WERI-Rb-1 (cell line): ENCODE measurements around the gene OXSR1.

Source experiments
- DNase-seq: peaks from one replicate; pipeline ENCODE4 v3.0.0-alpha.2; 2020
- H3K27ac ChIP-seq: fragments of 250-450 bp; sonication (Bioruptor Pico); 2 replicates; pipeline ENCODE4 v1.5.1; 2020; ENCODE audit warnings: mild to moderate bottlenecking, moderate library complexity
- H3K27me3 ChIP-seq: fragments of 250-450 bp; sonication (Bioruptor Pico); 2 replicates; pipeline ENCODE4 v1.5.1; 2021; ENCODE audit warnings: mild to moderate bottlenecking, low read depth, moderate library complexity; ENCODE audit not compliant: insufficient read depth, severe bottlenecking
- H3K36me3 ChIP-seq: fragments of 250-450 bp; sonication (Bioruptor Pico); 2 replicates; pipeline ENCODE4 v1.5.1; 2020; ENCODE audit warnings: mild to moderate bottlenecking, moderate library complexity
- H3K4me3 ChIP-seq: 2 replicates; pipeline ENCODE4 v1.5.1; 2011; ENCODE audit warnings: low read depth, mild to moderate bottlenecking, control low read depth, low read length
- H3K9me3 ChIP-seq: fragments of 250-450 bp; sonication (Bioruptor Pico); 2 replicates; pipeline ENCODE4 v1.5.1; 2021; ENCODE audit warnings: mild to moderate bottlenecking, moderate library complexity; ENCODE audit not compliant: severe bottlenecking
- CTCF ChIP-seq: IDR thresholded peaks from 2 replicates; pipeline ENCODE4 v1.5.1; 2011; ENCODE audit warnings: low read depth, mild to moderate bottlenecking, control low read depth, inconsistent platforms, low read length

Gene OXSR1

GRCh38 chr3:38149708-38150107 is 15.6 kb upstream of the OXSR1 start:
- no peak overlapping the region for H3K27ac ChIP-seq
- DNase-seq: no peak
- H3K9me3 ChIP-seq: no peaks in the 10 kb centered on the region
- H3K4me3 ChIP-seq: no peak overlapping the region
- TF ChIP-seq CTCF: no peak
- H3K36me3 ChIP-seq: no peaks in the 10 kb centered on the region
- no peaks in the 10 kb centered on the region for H3K27me3 ChIP-seq

GRCh38 chr3:38150780-38151528 is 14.4 kb upstream of the OXSR1 start:
- H3K27me3 ChIP-seq: no peaks in the 10 kb centered on the region
- TF ChIP-seq CTCF: no peak
- H3K9me3 ChIP-seq: no peaks in the 10 kb centered on the region
- no peaks in the 10 kb centered on the region for H3K36me3 ChIP-seq
- no peak for DNase-seq
- no peak overlapping the region for H3K4me3 ChIP-seq
- no peak overlapping the region for H3K27ac ChIP-seq

GRCh38 chr3:38151667-38152265 is 13.6 kb upstream of the OXSR1 start:
- no peak for DNase-seq
- no peak for TF ChIP-seq CTCF
- H3K27ac ChIP-seq: no peak overlapping the region
- H3K27me3 ChIP-seq: no peaks in the 10 kb centered on the region
- no peaks in the 10 kb centered on the region for H3K9me3 ChIP-seq
- no peaks in the 10 kb centered on the region for H3K36me3 ChIP-seq
- no peak overlapping the region for H3K4me3 ChIP-seq

GRCh38 chr3:38152609-38153008 is 12.7 kb upstream of the OXSR1 start:
- Histone ChIP-seq H3K27me3 (no peaks in the 10 kb centered on the region), H3K36me3 (no peaks in the 10 kb centered on the region), H3K9me3 (no peaks in the 10 kb centered on the region), H3K4me3 (no peak overlapping the region), H3K27ac (no peak overlapping the region)
- DNase-seq: no peak
- TF ChIP-seq CTCF: no peak

- TF ChIP-seq CTCF: no peak
- Histone ChIP-seq H3K36me3 (no peaks in the 10 kb centered on the region), H3K27me3 (no peaks in the 10 kb centered on the region), H3K9me3 (no peaks in the 10 kb centered on the region), H3K4me3 (no peak overlapping the region), H3K27ac (no peak overlapping the region)
- no peak for DNase-seq
Observed at GRCh38 chr3:38153221-38153620, 12.1 kb upstream of the OXSR1 start.
